MM.1S (cell line): ENCODE measurements around the gene LHX4.

ENCODE experiments used
- DNase-seq: peaks from one replicate; pipeline ENCODE4 v3.0.0-alpha.2; 2015
- H2AFZ ChIP-seq: fragments of 300-600 bp; sonication (generic); 2 replicates; pipeline ENCODE4 v1.6.0; 2016; ENCODE audit warnings: antibody characterized with exemption, low read length
- H3F3A ChIP-seq: fragments of 300-600 bp; sonication (generic); 2 replicates; pipeline ENCODE4 v1.6.1; 2016; ENCODE audit warnings: mild to moderate bottlenecking, antibody characterized with exemption, low read length, moderate library complexity, mixed read lengths; ENCODE audit not compliant: insufficient read depth
- H3K27ac ChIP-seq: fragments of 300-600 bp; sonication (generic); 2 replicates; pipeline ENCODE4 v1.5.1; 2016; ENCODE audit warnings: mild to moderate bottlenecking, low read length
- H3K27me3 ChIP-seq: fragments of 300-600 bp; sonication (generic); replicated peaks from 2 replicates; pipeline ENCODE4 v1.6.0; 2016; ENCODE audit warnings: low read length; ENCODE audit not compliant: insufficient read depth
- H3K36me3 ChIP-seq: fragments of 300-600 bp; sonication (generic); replicated peaks from 2 replicates; pipeline ENCODE4 v1.6.1; 2016; ENCODE audit warnings: mild to moderate bottlenecking, low read length, mixed read lengths; ENCODE audit not compliant: insufficient read depth
- H3K4me1 ChIP-seq: fragments of 300-600 bp; sonication (generic); 2 replicates; pipeline ENCODE4 v1.6.1; 2016; ENCODE audit warnings: low read length, mixed read lengths
- H3K4me2 ChIP-seq: fragments of 300-600 bp; sonication (generic); 2 replicates; pipeline ENCODE4 v1.6.0; 2016; ENCODE audit warnings: low read depth, low read length
- H3K4me3 ChIP-seq: fragments of 300-600 bp; sonication (generic); 2 replicates; pipeline ENCODE4 v1.5.1; 2016; ENCODE audit warnings: low read length, mixed read lengths
- H3K79me2 ChIP-seq: fragments of 300-600 bp; sonication (generic); 2 replicates; pipeline ENCODE4 v1.6.1; 2016; ENCODE audit warnings: mixed run types, low read length, mixed read lengths
- H3K9ac ChIP-seq: fragments of 300-600 bp; sonication (generic); 2 replicates; pipeline ENCODE4 v1.6.1; 2016; ENCODE audit warnings: low read length, mixed read lengths
- H3K9me2 ChIP-seq: fragments of 300-600 bp; sonication (generic); replicated peaks from 2 replicates; pipeline ENCODE4 v1.6.1; 2016; ENCODE audit warnings: mild to moderate bottlenecking, low read length, mixed read lengths; ENCODE audit not compliant: insufficient read depth
- H3K9me3 ChIP-seq: fragments of 300-600 bp; sonication (generic); replicated peaks from 2 replicates; pipeline ENCODE4 v1.6.1; 2016; ENCODE audit warnings: mild to moderate bottlenecking, low read length, mixed read lengths; ENCODE audit not compliant: insufficient read depth
- H4K20me1 ChIP-seq: fragments of 300-600 bp; sonication (generic); 2 replicates; pipeline ENCODE4 v1.6.1; 2016; ENCODE audit warnings: mild to moderate bottlenecking, low read length, moderate library complexity, mixed read lengths; ENCODE audit not compliant: insufficient read depth
- CTCF ChIP-seq: fragments of 300-600 bp; sonication (generic); IDR thresholded peaks from 2 replicates; pipeline ENCODE4 v1.5.1; 2016; ENCODE audit warnings: antibody characterized with exemption, low read length, mixed read lengths
- EZH2 ChIP-seq: fragments of 300-600 bp; sonication (generic); optimal IDR thresholded peaks from 2 replicates; pipeline ENCODE3; 2017; ENCODE audit warnings: low read depth, mild to moderate bottlenecking, antibody characterized with exemption, low read length, mixed read lengths
- EZH2phosphoT487 ChIP-seq: fragments of 300-600 bp; sonication (generic); IDR thresholded peaks from 2 replicates; pipeline ENCODE4 v1.6.1; 2018; ENCODE audit warnings: antibody characterized with exemption, low read length

LHX4 gene

GRCh38 chr1:180258935-180259334, 28.9 kb downstream of the LHX4 start:
- Histone ChIP-seq H3K36me3 (no peaks in the 10 kb centered on the region), H3K4me2 (no peak overlapping the region), H3K9me2 (no peaks in the 10 kb centered on the region), H2AFZ (no peak overlapping the region), H4K20me1 (no peaks in the 10 kb centered on the region), H3K4me3 (no peak overlapping the region), H3K4me1 (no peaks in the 10 kb centered on the region), H3K27me3 (no peaks in the 10 kb centered on the region), H3K79me2 (no peaks in the 10 kb centered on the region), H3F3A (no peaks in the 10 kb centered on the region), H3K27ac (no peak overlapping the region), H3K9me3 (no peaks in the 10 kb centered on the region), H3K9ac (no peak overlapping the region)
- TF ChIP-seq CTCF (no peak), EZH2 (no peak), EZH2phosphoT487 (no peak)
- no peak for DNase-seq

- no peaks in the 10 kb centered on the region for H3F3A ChIP-seq
- H3K79me2 ChIP-seq: no peaks in the 10 kb centered on the region
- no peak overlapping the region for H2AFZ ChIP-seq
- H3K4me1 ChIP-seq: no peaks in the 10 kb centered on the region
- H3K9me3 ChIP-seq: no peaks in the 10 kb centered on the region
- H3K9ac ChIP-seq: no peak overlapping the region
- no peak overlapping the region for H3K27ac ChIP-seq
- no peak overlapping the region for H3K4me2 ChIP-seq
- H4K20me1 ChIP-seq: no peaks in the 10 kb centered on the region
- no peaks in the 10 kb centered on the region for H3K9me2 ChIP-seq
- no peak overlapping the region for H3K4me3 ChIP-seq
- no peak for DNase-seq
- no peaks in the 10 kb centered on the region for H3K36me3 ChIP-seq
- TF ChIP-seq EZH2 (no peak), CTCF (no peak), EZH2phosphoT487 (no peak)
- no peaks in the 10 kb centered on the region for H3K27me3 ChIP-seq
These were observed 29.6 kb downstream of the LHX4 start for GRCh38 chr1:180259431-180260338.

DNA sequence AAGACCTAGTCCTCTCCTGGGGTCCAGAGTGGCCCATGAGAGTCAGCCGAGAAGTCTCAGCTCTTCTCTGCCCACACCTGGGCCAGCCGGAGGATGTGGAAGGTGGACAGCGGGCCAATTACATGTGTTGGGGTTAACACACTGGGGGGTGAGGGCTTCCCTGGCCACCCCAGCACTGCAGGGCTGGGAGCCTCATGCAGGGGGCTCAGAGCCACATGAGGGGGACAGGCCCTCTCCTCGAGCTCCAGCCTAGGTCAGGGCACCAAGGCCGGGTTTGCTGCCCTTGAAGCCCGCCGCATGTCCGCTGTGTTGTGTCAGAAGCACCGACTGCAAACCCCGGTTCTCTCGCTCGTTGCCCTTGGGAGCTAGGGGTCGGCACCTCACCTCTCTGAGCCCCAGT, 30.5 kb downstream of the LHX4 start:
- TF ChIP-seq EZH2 (no peak), CTCF (no peak)

More for the DNA sequence above, 30.5 kb downstream of the LHX4 start:
- Histone ChIP-seq H3F3A (no peaks in the 10 kb centered on the region), H3K9me2 (no peaks in the 10 kb centered on the region), H3K4me3 (no peak overlapping the region), H3K79me2 (no peaks in the 10 kb centered on the region), H3K9ac (no peak overlapping the region), H3K36me3 (no peaks in the 10 kb centered on the region), H2AFZ (no peak overlapping the region), H3K27me3 (no peaks in the 10 kb centered on the region), H3K4me1 (no peaks in the 10 kb centered on the region), H3K4me2 (no peak overlapping the region), H3K9me3 (no peaks in the 10 kb centered on the region), H3K27ac (no peak overlapping the region), H4K20me1 (no peaks in the 10 kb centered on the region)
- DNase-seq: no peak
